Endothelial cell of umbilical vein (primary cell): Measurements from ENCODE around the gene AQP9. TPM values are rescaled to one million over a fixed set of nuclear protein-coding genes. Genes with fewer than 3 reads are reported as not detected.

ENCODE experiments used
- BruUV-seq: library from RNA; stranded (reverse); fragments of 400-500 nt; replicated peaks from 2 replicates; lab custom pipeline; 2021; lab: Mats Ljungman, UMichigan
- CTCF ChIA-PET: fragments of 300-600, 350-600 bp; sonication (Branson Sonifier 250); formaldehyde crosslinking; loops from one replicate; lab custom pipeline; 2021; ENCODE audit warnings: antibody characterized with exemption, inconsistent platforms; lab: Charles Lee
- POLR2A ChIA-PET: fragments of 300-600, 350-600 bp; sonication (Branson Sonifier 250); formaldehyde crosslinking; loops from one replicate; lab custom pipeline; 2021; ENCODE audit warnings: antibody characterized with exemption, inconsistent platforms; lab: Charles Lee
- DNase-seq: peaks from one replicate; pipeline ENCODE4 v3.0.0-alpha.2; 2011; ENCODE audit warnings: low read depth, low spot score
- FAIRE-seq: peaks from 2 replicates; lab custom pipeline; 2011; peaks lifted over from hg19 to GRCh38; lab: Jason Lieb, UNC
- H2AFZ ChIP-seq: 2 replicates; pipeline ENCODE4 v1.6.0; 2012; ENCODE audit warnings: low read depth, low read length, control low read depth, inconsistent platforms
- H3K27ac ChIP-seq: 2 replicates; pipeline ENCODE4 v1.5.1; 2011; ENCODE audit warnings: low read depth, mild to moderate bottlenecking, control low read depth, low read length, moderate library complexity; ENCODE audit not compliant: insufficient read depth
- H3K27me3 ChIP-seq, 2 experiments: 2 replicates each; pipeline versions ENCODE4 v1.6.0 to v1.6.1; 2011; ENCODE audit warnings: low read length in 2 of 2, mixed read lengths in 1 of 2; ENCODE audit not compliant: control insufficient read depth in 2 of 2, insufficient read depth in 2 of 2
- H3K36me3 ChIP-seq, 2 experiments: 2 replicates in 1 of 2; 3 replicates in 1 of 2; pipeline ENCODE4 v1.5.1; 2011; ENCODE audit warnings: low read length in 2 of 2, mild to moderate bottlenecking in 1 of 2, moderate library complexity in 1 of 2; ENCODE audit not compliant: control insufficient read depth in 2 of 2, insufficient read depth in 2 of 2; ENCODE audit errors: extremely low read depth in 1 of 2
- H3K4me1 ChIP-seq: 3 replicates; pipeline ENCODE4 v1.5.1; 2011; ENCODE audit warnings: mild to moderate bottlenecking, low read length; ENCODE audit not compliant: control insufficient read depth, insufficient read depth; ENCODE audit errors: extremely low read depth
- H3K4me2 ChIP-seq: 2 replicates; pipeline ENCODE4 v1.6.1; 2011; ENCODE audit warnings: low read length, control low read depth, mixed read lengths; ENCODE audit not compliant: insufficient read depth
- H3K4me3 ChIP-seq, 3 experiments: fragments of 200-600 bp in 1 of 3; sonication (generic), shearing (Covaris generic) in 1 of 3; replicated peaks in 1 of 3; 2 replicates each; pipeline ENCODE4 v1.5.1; 2011 to 2016; ENCODE audit warnings: control low read depth in 3 of 3, low read length in 3 of 3, mild to moderate bottlenecking in 2 of 3, inconsistent platforms in 1 of 3, low read depth in 1 of 3, moderate library complexity in 1 of 3; ENCODE audit not compliant: insufficient read depth in 1 of 3
- H3K79me2 ChIP-seq: 2 replicates; pipeline ENCODE4 v1.6.0; 2012; ENCODE audit warnings: low read length, inconsistent platforms; ENCODE audit not compliant: control insufficient read depth, insufficient read depth
- H3K9ac ChIP-seq: replicated peaks from 2 replicates; pipeline ENCODE3; 2011; ENCODE audit warnings: low read length, control low read depth; ENCODE audit not compliant: insufficient read depth; ENCODE audit errors: extremely low read depth
- H3K9me1 ChIP-seq: replicated peaks from 3 replicates; pipeline ENCODE4 v1.6.0; 2011; ENCODE audit warnings: mild to moderate bottlenecking, low read length; ENCODE audit not compliant: control insufficient read depth, insufficient read depth; ENCODE audit errors: extremely low read depth
- H3K9me3 ChIP-seq: replicated peaks from 2 replicates; pipeline ENCODE4 v1.5.1; 2012; ENCODE audit warnings: low read length, inconsistent platforms; ENCODE audit not compliant: control insufficient read depth, insufficient read depth
- H4K20me1 ChIP-seq: replicated peaks from 2 replicates; pipeline ENCODE3; 2011; ENCODE audit warnings: mild to moderate bottlenecking, low read length; ENCODE audit not compliant: control insufficient read depth, insufficient read depth; ENCODE audit errors: extremely low read depth
- CTCF ChIP-seq, 2 donors: IDR thresholded peaks; 1 replicate in 1 of 2; 2 replicates in 1 of 2; pipeline ENCODE4 v1.5.1; 2011; ENCODE audit warnings: low read length in 2 of 2, mild to moderate bottlenecking in 2 of 2, moderate library complexity in 2 of 2, control low read depth in 1 of 2, inconsistent platforms in 1 of 2, low read depth in 1 of 2; ENCODE audit not compliant: insufficient read depth in 1 of 2; ENCODE audit errors: extremely low read depth in 1 of 2
- EZH2 ChIP-seq: IDR thresholded peaks from 2 replicates; pipeline ENCODE4 v1.6.1; 2012; ENCODE audit warnings: borderline replicate concordance, low read depth, mild to moderate bottlenecking, moderate library complexity, low read length, inconsistent platforms; ENCODE audit not compliant: severe bottlenecking
- GATA2 ChIP-seq: IDR thresholded peaks from 2 replicates; pipeline ENCODE4 v1.7.0; 2011; ENCODE audit warnings: low read depth, mild to moderate bottlenecking, moderate library complexity, mixed read lengths, low read length; ENCODE audit not compliant: insufficient read length, insufficient read depth
- JUN ChIP-seq: IDR thresholded peaks from 2 replicates; pipeline ENCODE4 v1.6.1; 2011; ENCODE audit warnings: borderline replicate concordance, low read depth; ENCODE audit not compliant: insufficient read length, insufficient read depth
- MYC ChIP-seq: IDR thresholded peaks from one replicate; pipeline ENCODE4 v1.6.1; 2011; ENCODE audit warnings: mild to moderate bottlenecking, low read depth, low read length
- POLR2A ChIP-seq: IDR thresholded peaks from 2 replicates; pipeline ENCODE4 v1.6.1; 2012; ENCODE audit warnings: low read depth, mild to moderate bottlenecking, control low read depth, low read length
- dilution Hi-C: fragments of 300-500 bp; cut with MboI; formaldehyde crosslinking; loops from one replicate; pipeline ENCODE4 v1.15.0; 2019; ENCODE audit warnings: low sequenced_read_pairs; ENCODE audit not compliant: extremely low pct_ligation_motif_present
- intact Hi-C: fragments of 100-400 bp; cut with micrococcal nuclease; formaldehyde crosslinking; loops from one replicate; pipeline ENCODE4 v1.10.0; 2022
- polyA plus RNA-seq, 4 experiments: library from polyadenylated mRNA; depleted of rRNA in 3 of 4; stranded (reverse) in 3 of 4; unstranded in 1 of 4; fragments of >200 nt; gene quantifications; 2 replicates each; pipeline versions ENCODE4 v1.2.1 to v1.2.3, GENCODE V29; 2011 to 2012; ENCODE audit warnings: missing spikeins in 1 of 4
- total RNA-seq: library from RNA; stranded (reverse); gene quantifications from 2 replicates; pipeline ENCODE4 v1.2.3, GENCODE V29; 2021
- TF ChIP-seq, protein P1 (sequence below): IDR thresholded peaks from 2 replicates; pipeline ENCODE4 v1.6.1; 2011; ENCODE audit not compliant: insufficient read depth, insufficient read length

Gene AQP9
- total and polyA plus RNA-seq, 2 donors (not counting 3 experiments of a cell fraction or from before 2014, with no cell fraction given), result not detected

DNA sequence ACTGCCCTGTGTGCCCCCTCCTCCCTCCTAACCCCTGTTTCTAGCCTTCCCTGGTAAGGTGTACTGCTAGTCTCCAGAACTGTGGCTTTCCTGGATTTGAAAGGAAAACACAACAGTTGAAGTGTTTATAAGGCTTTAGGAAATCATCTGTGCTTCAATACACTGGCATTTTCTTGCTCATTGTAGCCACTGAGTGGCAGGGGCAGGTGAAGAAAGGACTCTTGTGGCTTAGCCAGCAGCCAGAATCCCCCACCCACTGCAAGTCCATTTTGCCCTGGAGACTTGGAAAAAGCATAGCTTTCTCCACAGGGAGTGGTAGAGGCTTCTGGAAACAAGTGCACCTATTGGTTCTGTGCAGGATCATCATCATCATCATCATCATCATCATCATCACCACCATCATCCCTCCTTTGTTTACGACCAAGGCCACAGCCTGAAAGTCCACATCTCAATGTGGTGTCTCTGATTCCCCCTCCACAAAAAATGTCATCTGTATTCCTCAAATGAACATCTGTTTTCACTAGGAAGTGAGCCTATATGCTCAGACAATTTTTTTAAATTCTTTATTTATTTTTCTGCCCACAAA is 33.4 kb downstream of the AQP9 start:
- Histone ChIP-seq H3K27me3 (no peaks in the 10 kb centered on the region), H2AFZ (no peak overlapping the region), H3K4me3 (no peak overlapping the region), H3K27ac (no peak overlapping the region), H3K4me2 (no peak overlapping the region), H3K9me1 (no peaks in the 10 kb centered on the region), H4K20me1 (no peaks in the 10 kb centered on the region), H3K36me3 (no peaks in the 10 kb centered on the region), H3K4me1 (no peaks in the 10 kb centered on the region), H3K9me3 (no peaks in the 10 kb centered on the region), H3K79me2 (no peaks in the 10 kb centered on the region), H3K9ac (no peak overlapping the region)
- TF ChIP-seq GATA2 (no peak), EZH2 (no peak), JUN (no peak), POLR2A (no peak), MYC (no peak)
- TF ChIP-seq, protein P1, sequence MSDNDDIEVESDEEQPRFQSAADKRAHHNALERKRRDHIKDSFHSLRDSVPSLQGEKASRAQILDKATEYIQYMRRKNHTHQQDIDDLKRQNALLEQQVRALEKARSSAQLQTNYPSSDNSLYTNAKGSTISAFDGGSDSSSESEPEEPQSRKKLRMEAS, result no peak
- dilution Hi-C loops (no loop called here), intact Hi-C loops (no loop called here)
- no peak for DNase-seq
- POLR2A ChIA-PET, result no interaction called here
- FAIRE-seq, result no peak
- BruUV-seq, result no TSS peak
- CTCF ChIA-PET, result interaction anchor here (0.9 to 1.9 kb wide), 2 partner anchors 9 to 101 kb away, joined by 3 to 7 read pairs; no protein-coding TSS in a partner anchor

DNA sequence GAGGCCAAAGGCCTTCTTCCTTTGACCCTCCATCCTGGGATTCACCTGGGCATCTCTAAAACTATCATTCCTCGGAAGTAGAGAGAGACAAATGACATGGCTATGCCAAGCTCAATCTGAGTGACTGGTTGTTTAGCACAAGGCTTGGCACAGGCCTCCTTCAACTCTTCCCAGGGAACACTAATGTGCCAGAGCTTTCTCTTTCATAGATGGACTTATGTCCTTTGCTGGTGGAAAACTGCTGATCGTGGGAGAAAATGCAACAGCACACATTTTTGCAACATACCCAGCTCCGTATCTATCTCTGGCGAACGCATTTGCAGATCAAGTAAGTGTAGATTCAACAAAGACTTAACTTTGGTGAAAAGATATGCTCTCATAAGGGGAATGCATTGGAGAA is 36.5 kb downstream of the AQP9 start:
- peaks cover 9% of the 10 kb centered on the region for H3K4me1 ChIP-seq
- H3K36me3 ChIP-seq, result no peaks in the 10 kb centered on the region
- FAIRE-seq (no peak), DNase-seq (no peak)
- no peak overlapping the region for H3K9ac ChIP-seq
- no peak overlapping the region for H3K4me3 ChIP-seq
- ChIA-PET POLR2A (no interaction called here), CTCF (interaction anchor here (1.0 to 1.3 kb wide), 3 partner anchors 97 to 314 kb away, joined by 3 to 5 read pairs (median 3); no protein-coding TSS in a partner anchor)
- H3K4me2 ChIP-seq, result no peak overlapping the region
- H3K79me2 ChIP-seq, result no peaks in the 10 kb centered on the region
- intact Hi-C loops, result no loop called here
- no peak for TF ChIP-seq CTCF (IDR thresholded peaks at IDR 0.05; ENCODE audit: extremely low read depth in 1 of 2, insufficient read depth in 1 of 2, low read depth in 1 of 2, low read length in 2 of 2)
- H3K9me1 ChIP-seq, result no peaks in the 10 kb centered on the region
- H2AFZ ChIP-seq, result no peak overlapping the region
- H3K27ac ChIP-seq, result no peak overlapping the region
- H3K27me3 ChIP-seq, result no peaks in the 10 kb centered on the region
- H4K20me1 ChIP-seq, result no peaks in the 10 kb centered on the region
- no TSS peak for BruUV-seq
- dilution Hi-C loops, result no loop called here
- no peaks in the 10 kb centered on the region for H3K9me3 ChIP-seq
